Brain microvascular endothelial cell (primary cell): Measurements from ENCODE around the gene BRD2.

Experiments
- DNase-seq: peaks from one replicate; pipeline ENCODE4 v3.0.0-alpha.2; 2020
- H3K27ac ChIP-seq: fragments of 250-450 bp; sonication (Bioruptor Pico); 2 replicates; pipeline ENCODE4 v1.5.1; 2020; ENCODE audit warnings: mild to moderate bottlenecking, moderate library complexity
- H3K27me3 ChIP-seq: fragments of 250-450 bp; sonication (Bioruptor Pico); replicated peaks from 2 replicates; pipeline ENCODE4 v1.5.1; 2020; ENCODE audit warnings: mild to moderate bottlenecking
- H3K36me3 ChIP-seq: fragments of 250-450 bp; sonication (Bioruptor Pico); replicated peaks from 2 replicates; pipeline ENCODE4 v1.5.1; 2020; ENCODE audit warnings: mild to moderate bottlenecking
- H3K4me3 ChIP-seq: 2 replicates; pipeline ENCODE4 v1.5.1; 2011; ENCODE audit warnings: low read depth, mild to moderate bottlenecking, control low read depth, low read length, moderate library complexity
- in situ Hi-C: cut with HindIII; loops from 2 replicates; pipeline ENCODE4 v1.10.0; 2017; ENCODE audit warnings: low sequenced_read_pairs, low pct_ligation_motif_present
- TF ChIP-seq, protein P1 (sequence below): IDR thresholded peaks from 2 replicates; pipeline ENCODE4 v1.5.1; 2011; ENCODE audit warnings: low read depth, mild to moderate bottlenecking, moderate library complexity, low read length, control low read depth, inconsistent platforms; ENCODE audit errors: missing control alignments

BRD2 gene

DNA sequence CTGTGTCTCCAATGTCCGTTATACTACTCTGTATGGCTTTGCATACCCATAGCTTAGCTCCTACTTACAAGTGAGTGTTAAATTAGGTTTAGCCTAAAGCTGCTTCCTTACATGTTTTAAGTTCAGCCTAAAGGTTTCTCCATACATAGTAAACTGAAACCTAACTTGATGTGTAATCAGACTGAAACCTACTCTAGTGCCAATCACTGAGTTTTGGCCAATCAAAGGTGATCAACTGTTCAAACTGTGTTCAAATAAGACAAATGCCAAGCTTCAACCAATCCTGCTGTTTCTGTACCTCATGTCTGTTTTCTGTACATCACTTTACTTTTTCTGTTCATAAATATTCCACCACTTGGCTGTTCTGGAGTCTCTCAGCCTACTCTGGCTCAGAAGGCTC, 21.0 kb downstream of the BRD2 start:
- TF ChIP-seq, protein P1, sequence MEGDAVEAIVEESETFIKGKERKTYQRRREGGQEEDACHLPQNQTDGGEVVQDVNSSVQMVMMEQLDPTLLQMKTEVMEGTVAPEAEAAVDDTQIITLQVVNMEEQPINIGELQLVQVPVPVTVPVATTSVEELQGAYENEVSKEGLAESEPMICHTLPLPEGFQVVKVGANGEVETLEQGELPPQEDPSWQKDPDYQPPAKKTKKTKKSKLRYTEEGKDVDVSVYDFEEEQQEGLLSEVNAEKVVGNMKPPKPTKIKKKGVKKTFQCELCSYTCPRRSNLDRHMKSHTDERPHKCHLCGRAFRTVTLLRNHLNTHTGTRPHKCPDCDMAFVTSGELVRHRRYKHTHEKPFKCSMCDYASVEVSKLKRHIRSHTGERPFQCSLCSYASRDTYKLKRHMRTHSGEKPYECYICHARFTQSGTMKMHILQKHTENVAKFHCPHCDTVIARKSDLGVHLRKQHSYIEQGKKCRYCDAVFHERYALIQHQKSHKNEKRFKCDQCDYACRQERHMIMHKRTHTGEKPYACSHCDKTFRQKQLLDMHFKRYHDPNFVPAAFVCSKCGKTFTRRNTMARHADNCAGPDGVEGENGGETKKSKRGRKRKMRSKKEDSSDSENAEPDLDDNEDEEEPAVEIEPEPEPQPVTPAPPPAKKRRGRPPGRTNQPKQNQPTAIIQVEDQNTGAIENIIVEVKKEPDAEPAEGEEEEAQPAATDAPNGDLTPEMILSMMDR, result no peak
- no peak for DNase-seq
- in situ Hi-C loops, result no loop called here
- Histone ChIP-seq H3K27ac (no peak overlapping the region), H3K27me3 (no peaks in the 10 kb centered on the region), H3K36me3 (no peaks in the 10 kb centered on the region), H3K4me3 (no peak overlapping the region)

DNA sequence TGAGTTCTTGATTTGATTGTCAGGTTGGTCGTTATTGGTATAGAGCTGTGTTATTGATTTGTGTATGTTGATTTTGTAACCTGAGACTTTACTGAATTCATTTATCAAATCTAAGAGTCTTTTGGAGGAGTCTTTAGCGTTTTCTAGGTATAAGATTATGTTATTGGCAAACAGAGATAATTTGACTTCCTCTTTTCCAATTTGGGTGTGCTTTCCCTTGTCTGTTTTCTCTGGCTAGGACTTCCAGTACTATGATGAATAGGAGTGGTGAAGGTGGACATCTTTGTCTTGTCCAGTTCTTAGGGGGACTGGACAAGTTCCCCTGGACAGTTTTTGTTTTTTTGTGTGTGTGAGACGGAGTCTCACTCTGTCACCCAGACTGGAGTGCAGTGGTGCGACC, 23.6 kb downstream of the BRD2 start:
- Histone ChIP-seq H3K36me3 (no peaks in the 10 kb centered on the region), H3K4me3 (no peak overlapping the region), H3K27ac (no peak overlapping the region), H3K27me3 (peaks cover 7% of the 10 kb centered on the region)
- in situ Hi-C loops, result no loop called here
- TF ChIP-seq, protein P1, result no peak
- DNase-seq, result no peak

DNA sequence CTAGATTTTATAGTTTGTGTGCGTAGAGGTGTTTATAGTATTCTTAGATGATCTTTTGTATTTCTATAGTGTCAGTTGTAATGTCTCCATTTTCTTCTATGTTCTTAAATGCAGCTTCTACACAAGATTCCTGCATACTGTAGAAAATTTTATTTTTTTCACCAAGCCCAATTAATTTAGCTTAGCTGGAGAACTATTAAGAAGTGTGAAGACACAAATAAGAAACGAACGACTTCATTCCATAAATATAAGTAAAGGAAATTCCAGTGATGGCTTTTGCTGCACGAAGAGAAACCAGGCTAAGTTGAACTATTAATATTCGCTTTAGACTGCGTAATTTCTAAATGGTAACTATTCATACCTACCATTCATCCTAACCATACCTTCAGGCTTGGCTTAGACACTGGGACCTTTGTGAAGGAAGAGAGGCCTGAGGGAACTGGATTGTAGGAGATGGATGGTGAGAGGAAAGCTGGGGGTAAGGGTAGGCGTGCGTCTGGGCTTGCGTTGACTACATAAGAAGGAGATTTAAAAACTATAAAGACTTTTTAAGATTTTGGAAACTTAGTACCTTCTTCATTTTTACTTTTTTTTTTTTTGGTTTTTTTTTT, 25.1 kb downstream of the BRD2 start:
- H3K27ac ChIP-seq, result no peak overlapping the region
- H3K27me3 ChIP-seq, result peaks cover 9% of the 10 kb centered on the region
- no peak overlapping the region for H3K4me3 ChIP-seq
- no peak for DNase-seq
- no peaks in the 10 kb centered on the region for H3K36me3 ChIP-seq
- in situ Hi-C loops, result no loop called here
- TF ChIP-seq, protein P1, result no peak

DNA sequence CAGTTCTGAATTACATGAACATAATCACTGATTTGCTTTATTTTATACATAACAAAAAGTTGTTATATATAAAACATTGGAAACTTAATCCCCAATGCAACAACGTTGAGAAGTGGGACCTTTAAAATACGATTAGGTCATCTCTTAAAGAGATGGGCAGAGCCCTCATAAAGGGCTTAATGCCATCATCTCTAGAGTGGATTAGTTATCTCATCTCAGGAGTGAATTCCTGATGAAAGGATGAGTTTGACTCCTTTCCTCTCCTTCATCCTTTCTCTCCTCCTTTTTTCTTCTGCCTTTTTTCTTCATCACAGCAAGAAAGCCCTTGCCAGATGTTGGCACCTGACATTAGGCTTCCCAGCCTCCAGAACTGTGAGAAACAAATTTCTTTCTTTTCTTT, 27.1 kb downstream of the BRD2 start:
- in situ Hi-C loops, result no loop called here
- no peak overlapping the region for H3K4me3 ChIP-seq

DNA sequence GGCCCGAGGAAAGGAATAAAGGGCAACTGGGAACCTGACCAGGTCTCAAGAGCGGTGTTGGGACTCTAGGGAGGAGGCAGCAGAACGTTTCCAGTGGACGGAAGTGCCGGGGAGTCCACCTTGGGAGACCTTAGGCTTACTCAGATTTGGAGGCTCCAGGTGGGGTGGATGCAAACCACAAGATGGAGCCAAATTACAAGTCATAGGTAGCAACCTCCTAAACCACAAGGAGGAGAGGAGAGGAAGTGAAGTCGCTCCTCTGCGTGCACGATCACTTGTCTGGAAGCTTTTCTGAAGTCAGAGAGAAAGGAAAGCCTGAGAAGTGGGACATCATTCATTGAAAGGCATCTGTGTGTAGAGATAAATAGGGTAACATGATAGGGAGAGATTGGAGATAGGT, 31.7 kb downstream of the BRD2 start:
- peaks cover 22% of the 10 kb centered on the region for H3K27me3 ChIP-seq
- TF ChIP-seq, protein P1, result no peak
- H3K27ac ChIP-seq, result no peak overlapping the region
- H3K4me3 ChIP-seq, result no peak overlapping the region
- DNase-seq, result no peak
- in situ Hi-C loops, result no loop called here
- H3K36me3 ChIP-seq, result no peaks in the 10 kb centered on the region

More for the DNA sequence above, 27.1 kb downstream of the BRD2 start:
- DNase-seq, result no peak
- Histone ChIP-seq H3K36me3 (no peaks in the 10 kb centered on the region), H3K27ac (no peak overlapping the region), H3K27me3 (peaks cover 9% of the 10 kb centered on the region)
- TF ChIP-seq, protein P1, result no peak

DNA sequence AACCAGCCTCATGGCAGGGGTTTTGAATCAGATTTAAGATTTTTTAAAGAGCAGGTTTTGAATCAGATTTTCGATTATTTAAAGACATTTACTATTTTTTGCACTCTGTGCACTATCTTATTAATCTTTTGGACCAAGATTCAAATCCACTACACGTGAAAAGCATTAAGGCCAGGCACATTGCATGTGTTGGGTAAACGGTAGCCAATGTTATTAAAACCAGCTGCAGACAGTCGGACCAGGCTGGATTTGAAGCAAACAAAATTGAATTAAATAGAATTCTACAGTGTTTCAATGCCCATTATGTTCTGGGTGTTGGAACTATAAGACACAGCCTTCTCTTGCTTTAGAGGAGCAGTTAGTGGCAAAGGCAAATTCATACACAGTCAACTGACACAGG, 33.3 kb downstream of the BRD2 start:
- TF ChIP-seq, protein P1, result no peak
- DNase-seq, result no peak
- H3K27ac ChIP-seq, result no peak overlapping the region
- no peaks in the 10 kb centered on the region for H3K36me3 ChIP-seq
- in situ Hi-C loops, result no loop called here
- no peak overlapping the region for H3K4me3 ChIP-seq
- H3K27me3 ChIP-seq, result peaks cover 15% of the 10 kb centered on the region
